ENCODE data around the gene CACUL1.
A peak's percentile ranks its signal among the peaks of the same experiment; 100 is the strongest.

The CACUL1 gene

DNA sequence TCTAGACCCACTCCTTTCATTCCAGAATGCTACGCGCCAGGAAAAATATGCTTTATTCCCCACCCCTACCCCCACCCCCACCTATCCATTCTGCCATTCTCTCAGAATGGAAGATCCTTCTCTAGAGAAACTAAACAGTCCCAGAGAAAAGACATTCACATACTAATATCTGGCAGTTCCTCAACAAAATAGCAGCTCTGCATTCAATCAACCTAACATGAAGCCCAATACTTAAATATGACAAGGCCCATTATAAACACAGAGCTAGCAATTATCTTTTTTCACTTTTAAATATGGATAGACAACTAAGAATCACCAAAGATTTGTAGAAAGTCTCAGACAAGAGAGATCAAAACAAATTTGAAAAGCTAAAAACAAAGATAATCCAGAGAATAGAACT is 16.4 kb downstream of the CACUL1 start:
- H3K4me3 ChIP-seq (ENCODE audit: low read length), result no peak overlapping the region
- DNase-seq (ENCODE audit: low read depth, low spot score), result no peak

DNA sequence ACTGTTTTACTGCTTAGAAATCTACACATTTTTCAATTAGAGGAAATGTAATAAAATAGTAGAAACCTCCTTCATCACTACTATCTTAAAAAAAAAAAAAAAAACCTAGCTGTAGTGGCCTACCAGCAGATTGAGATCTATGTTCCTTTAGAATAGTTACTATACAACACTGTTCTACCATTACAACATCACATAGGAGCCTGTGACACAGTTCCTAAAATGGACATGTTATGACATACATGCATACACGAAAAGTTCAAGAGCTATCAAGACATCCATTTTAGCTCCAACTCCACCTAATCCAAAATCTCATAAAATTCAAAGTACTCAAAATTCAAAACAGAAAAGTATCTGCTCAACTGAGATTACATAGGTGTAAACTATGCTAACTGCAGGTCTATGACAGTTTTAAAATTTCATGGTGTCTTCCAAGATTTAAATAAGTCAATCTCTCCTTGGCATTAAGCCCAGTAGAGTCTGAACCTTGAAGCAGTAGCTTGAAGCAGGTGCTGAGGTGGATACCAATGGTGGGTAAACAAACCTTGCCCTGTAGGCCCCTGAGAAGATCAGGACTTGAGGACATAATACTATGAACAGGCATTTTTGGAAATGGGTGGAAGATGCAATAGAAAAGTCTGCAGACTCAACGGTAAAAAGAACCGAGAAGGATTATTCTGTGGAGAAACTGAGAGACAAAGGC is 17.0 kb downstream of the CACUL1 start:
- peak; percentile 47 for DNase-seq (ENCODE audit: low read depth, low spot score)
- no peak overlapping the region for H3K4me3 ChIP-seq (ENCODE audit: low read length)

DNA sequence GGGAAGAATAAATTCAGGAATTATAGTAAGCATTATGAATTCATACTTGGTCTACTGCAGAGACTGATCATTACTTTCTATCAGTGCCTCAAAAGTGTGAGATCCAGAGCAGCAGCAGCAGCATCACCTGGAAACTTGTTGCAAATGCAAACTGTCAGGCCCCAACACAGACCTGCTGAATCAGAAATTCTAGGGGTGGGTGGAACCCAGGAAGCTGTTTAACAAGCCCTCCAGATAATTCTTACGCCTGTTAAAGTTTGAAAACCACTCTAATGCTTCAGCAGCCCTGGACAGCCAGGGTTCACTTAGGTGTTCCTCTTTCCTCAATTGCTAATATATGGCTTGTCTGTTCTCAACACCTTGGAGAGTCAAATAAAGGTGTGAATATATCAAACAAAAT is 19.5 kb downstream of the CACUL1 start:
- DNase-seq (ENCODE audit: low read depth, low spot score), result no peak
- H3K4me3 ChIP-seq (ENCODE audit: low read length), result no peak overlapping the region

DNA sequence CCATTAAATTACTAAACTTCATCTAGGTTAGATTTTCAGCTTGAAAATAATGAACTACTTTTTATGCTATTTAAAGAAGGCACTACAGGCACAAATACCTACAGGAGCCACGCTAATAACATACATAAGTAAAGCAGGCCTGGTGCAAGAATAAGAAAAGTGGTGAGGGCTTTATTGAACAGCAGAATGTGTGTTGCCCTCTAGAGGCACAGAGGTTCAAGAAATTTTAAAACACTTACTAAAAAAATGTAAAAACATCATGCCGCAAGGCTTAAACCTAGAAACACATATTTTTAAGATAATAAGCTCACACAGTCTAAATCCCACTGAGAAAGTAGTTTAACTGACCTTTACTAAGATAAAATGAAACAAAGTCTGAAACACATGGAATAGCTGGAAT is 20.3 kb downstream of the CACUL1 start:
- H3K4me3 ChIP-seq (ENCODE audit: low read length), result no peak overlapping the region
- DNase-seq (ENCODE audit: low read depth, low spot score), result no peak

DNA sequence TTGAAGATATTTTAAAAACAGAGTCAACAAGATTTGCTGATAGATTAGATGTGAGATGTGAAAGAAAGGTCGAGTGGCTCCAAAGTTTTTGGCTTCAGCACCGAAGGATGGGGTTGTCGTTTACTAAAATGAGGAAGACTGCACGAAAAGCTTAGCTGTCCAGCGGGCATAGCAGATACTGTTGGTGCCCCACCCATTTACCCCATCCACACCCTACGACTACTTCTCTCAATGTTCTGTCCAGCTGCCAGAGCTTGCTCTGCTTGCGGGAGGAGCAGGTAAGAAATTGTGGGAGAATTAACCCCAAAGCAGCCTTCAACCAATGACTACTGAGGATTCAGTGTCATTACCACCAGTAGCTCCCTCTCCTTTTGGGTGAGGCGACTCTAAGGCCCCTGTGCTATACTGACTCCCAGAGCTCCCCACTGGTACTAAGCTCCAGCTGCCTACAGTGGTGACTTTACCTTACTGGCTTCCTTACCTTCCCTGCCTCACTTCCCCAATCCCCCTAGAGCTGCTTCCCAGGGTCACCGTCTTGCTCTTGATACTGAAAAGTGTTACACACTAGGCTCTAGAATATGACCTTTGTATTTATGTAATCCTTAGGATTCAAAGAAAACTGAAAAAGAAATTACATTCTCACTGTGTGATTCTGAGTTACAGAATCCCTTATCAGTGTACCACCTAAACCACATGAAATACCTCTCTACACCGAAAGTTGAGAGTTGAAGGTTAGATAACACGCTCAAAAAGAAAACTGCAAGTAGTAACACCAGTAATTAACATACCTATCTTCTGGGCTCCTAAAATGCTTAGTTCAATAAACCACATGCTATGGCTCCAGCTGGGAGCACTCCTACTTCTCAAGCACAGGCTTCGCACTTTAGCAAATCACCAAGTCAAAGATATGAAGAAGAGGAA is 22.3 kb downstream of the CACUL1 start:
- DNase-seq (ENCODE audit: low read depth, low spot score), result peak; percentile 92
- no peak overlapping the region for H3K4me3 ChIP-seq (ENCODE audit: low read length)

DNA sequence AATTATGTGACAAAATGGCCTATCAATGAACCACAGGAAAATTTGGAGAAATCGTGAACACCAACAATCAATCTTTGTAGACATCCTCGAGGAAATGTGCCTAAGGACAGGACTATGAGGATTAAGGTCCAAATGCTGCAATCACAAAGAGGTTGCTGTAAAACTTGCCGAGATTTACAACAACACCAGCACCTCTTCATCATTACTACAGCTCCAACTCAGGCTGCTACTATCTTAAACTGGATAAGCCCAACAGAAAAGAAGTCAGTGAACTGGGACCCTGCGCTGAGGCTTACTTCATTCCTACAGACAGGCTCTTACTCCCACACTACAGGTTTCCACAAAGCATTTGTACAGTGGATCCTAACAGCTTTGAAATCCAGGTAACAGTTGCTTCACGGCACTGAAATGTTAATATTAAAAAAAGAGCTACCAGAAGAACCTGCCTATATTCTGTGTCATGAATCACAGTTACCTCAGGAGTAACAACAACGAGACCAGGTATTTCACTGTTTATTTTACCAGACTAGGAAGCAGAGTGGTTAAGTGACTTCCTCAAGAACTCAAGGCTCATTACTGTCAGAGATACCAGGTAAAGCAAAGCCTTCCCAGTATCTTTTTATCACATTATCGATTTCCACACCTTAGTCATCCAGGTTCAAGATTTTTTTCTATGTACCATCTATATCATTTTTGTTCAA is 23.9 kb downstream of the CACUL1 start:
- no peak overlapping the region for H3K4me3 ChIP-seq (ENCODE audit: low read length)
- no peak for DNase-seq (ENCODE audit: low read depth, low spot score)

DNA sequence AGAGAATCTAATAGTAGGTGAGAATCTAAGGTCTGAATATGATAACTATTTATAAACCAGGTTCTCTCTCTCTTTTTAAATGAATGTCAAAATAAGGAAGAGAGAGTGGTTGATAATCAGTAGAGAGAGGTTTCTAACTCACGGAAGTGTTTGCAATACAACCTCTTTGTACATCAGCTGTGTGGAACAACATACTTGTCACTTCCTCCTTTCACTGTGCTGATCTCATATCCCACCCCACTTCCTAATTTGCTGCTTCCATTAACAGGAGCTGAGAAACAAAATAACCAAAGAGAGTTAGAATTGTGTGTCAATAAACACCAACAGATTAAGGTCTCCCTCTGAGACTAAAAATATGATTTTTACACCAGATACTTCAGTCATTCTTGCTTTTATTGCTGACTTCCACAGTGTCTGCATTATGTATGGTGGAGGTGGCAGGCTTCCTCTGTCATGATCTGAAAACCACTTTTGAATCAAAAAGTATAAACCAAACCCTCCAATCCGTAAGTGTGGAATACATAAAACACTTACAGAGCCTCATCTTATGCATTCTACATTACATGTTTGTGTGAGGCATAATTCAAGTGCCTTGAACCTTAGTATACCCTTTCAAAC is 25.0 kb downstream of the CACUL1 start:
- no peak for DNase-seq (ENCODE audit: low read depth, low spot score)
- no peak overlapping the region for H3K4me3 ChIP-seq (ENCODE audit: low read length)

DNA sequence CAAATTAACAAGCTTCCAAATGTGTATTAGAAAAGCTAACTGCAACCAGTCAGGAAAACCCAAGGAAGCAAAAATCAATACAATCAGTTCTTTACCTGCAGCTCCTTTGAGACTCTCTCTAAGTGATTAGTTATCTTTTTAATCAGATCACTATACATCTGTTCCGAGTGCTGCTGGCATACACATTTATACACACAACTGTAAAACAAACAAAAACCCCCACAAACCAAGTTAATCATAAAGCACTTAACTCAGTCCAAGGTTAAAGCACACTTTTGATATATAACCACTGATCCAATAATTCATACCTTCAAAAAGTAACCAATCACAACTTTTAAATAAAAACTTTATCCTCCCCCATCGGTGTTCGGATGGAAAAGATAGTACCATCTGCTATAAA is 25.6 kb downstream of the CACUL1 start:
- no peak for DNase-seq (ENCODE audit: low read depth, low spot score)
- no peak overlapping the region for H3K4me3 ChIP-seq (ENCODE audit: low read length)

DNA sequence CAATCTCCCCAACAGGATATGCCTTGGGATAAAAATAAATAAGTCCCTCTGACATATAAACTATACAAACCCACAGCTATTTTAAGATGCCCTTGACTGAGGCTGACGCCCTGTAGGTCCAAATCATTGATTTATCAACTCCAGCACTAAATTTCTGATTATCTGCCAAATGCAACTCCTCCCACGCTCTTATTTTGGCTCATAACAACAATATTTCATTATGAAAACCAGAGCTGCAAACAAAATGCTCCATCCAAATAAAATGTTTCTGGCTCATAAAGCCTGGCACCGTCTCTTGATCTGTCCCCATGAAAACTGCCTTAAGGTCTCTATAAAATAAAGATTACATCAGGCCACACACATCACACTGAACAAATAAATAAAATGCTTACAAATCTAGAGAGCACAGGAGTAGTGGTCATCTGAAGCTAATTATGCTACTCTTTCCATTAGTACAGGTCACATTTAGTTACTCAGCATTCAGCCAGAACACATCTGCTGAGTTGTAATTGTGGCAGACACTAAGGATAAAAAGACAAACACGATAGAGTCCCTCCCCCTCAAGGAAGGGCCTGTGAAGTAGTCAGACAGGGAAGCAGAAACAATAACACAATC is 28.8 kb downstream of the CACUL1 start:
- no peak overlapping the region for H3K4me3 ChIP-seq (ENCODE audit: low read length)
- no peak for DNase-seq (ENCODE audit: low read depth, low spot score)

DNA sequence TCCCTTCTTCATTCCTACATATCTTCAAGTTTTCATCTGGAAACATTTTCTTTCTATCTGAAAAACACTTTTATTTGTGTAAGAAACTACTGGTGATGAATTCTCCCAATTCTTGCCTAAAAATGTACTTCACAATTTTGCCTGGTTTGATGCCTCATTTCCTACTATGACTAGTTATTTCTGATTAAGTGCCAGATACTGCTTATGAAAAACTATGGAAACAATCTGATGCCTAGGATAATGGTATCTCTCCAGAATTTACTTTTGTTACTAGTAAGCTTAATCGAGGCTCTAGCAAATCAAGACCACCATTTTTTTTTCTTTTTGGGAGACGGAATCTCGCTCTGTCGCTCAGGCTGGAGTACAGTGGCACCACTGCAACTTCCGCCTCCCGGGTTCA is 31.3 kb downstream of the CACUL1 start:
- no peak for DNase-seq (ENCODE audit: low read depth, low spot score)
- H3K4me3 ChIP-seq (ENCODE audit: low read length), result no peak overlapping the region

DNA sequence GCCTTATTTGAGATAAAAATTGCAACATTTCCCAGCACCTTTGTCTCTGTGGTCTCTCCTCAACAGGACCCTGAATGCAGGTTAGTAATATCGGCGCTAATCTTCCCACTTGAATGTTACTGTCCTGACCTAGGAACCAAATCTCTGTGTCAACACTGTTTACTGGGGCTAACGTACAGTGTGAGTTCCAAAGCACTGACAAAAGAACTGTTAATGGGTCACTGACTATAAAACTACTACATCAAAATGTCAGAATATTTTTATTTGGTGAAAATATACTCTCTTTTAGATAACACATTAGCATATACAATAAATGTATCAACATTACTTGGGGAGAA is 33.3 kb downstream of the CACUL1 start:
- no peak overlapping the region for H3K4me3 ChIP-seq (ENCODE audit: low read length)
- no peak for DNase-seq (ENCODE audit: low read depth, low spot score)

DNA sequence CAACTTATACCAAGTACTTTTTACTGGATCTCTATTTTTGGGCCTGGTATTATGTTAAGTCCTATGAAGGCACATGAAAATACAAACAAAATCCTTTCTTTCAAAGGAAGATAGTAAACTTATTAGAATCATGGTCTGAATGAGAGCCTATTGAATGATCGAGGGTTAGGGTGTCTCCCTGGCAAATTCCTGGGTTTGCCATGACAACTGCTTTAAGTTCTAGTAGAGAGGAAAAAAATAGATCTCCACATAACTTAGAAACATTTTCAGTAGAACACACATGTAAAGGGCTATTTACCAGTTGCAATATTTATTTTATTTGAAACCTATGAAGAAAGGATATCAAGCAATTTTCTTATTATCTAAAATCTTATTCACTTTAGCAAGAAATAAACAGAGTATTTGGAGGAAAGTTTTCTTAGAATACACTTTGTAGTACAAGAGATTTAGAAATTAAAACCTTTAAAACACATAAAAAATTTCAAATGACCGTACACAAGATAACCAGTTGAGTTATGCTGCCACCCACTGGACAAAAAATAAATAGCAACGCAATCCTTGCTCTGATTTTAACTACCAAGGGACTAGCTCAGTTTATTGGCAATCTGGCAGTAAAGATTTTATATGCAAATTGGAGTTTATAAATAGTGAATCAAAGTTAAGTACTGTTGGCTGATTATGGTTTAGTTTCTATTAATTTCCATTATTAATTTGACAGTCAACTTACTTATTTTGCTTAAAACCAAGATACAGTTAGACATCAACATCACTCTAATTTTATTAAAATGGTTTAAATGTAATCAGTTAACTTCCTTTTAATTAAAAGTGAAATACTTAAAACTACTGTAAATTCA is 33.9 kb downstream of the CACUL1 start:
- H3K4me3 ChIP-seq (ENCODE audit: low read length), result no peak overlapping the region
- DNase-seq (ENCODE audit: low read depth, low spot score), result peak; percentile 57

DNA sequence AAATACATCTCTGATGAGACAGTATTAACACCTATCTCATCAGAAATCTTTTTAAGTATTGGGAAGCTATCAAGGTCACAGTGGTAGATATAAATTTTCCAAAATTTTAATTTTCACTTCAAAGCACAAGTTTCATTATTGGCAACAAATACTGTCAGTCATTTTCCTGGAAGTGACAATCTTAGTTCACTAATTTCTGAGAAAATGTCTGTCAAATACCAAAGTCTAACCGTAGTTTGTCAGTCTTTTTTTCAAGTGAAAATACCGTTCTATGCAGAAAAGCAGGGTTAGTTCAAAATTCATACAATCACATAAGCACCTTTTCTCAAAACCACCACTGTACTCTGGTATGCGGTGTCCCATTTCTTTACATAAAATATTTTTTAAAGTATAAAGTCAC is 40.4 kb downstream of the CACUL1 start:
- DNase-seq (ENCODE audit: low read depth, low spot score), result no peak
- H3K4me3 ChIP-seq (ENCODE audit: low read length), result no peak overlapping the region

DNA sequence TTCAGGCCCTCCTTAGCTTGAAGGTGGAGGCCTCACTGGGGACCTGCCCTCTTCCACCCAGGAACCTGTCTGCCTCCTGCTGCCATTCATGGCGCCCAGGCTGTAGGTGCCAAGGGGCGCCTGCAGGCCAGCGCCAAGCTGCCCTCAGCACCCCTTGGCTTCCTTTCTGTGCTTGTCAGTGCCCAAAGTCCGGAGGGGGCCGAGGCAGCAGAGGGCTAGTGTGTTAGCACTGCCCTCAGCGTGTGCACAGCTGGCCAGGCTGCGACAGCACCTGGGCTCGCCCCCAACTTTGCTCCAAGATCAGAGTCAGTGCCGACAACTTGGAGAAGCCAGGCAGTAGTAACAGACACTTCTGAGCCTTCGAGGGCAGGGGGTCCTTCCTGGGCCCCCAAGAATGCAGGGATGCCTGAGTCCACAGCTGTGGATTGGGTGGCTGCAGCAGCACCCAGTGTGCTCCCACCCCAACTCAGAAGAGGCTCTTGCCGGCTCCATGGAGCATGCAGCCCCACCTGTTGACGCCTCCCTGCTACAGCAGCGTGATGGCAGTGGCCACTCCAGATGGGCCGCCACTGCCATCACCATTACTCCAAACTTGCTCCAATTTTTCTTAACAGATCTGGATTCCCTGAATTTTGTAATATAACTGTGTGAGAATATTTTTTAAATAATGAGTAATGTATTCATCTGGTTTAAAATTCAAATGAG is 41.7 kb downstream of the CACUL1 start:
- no peak overlapping the region for H3K4me3 ChIP-seq (ENCODE audit: low read length)
- no peak for DNase-seq (ENCODE audit: low read depth, low spot score)

DNA sequence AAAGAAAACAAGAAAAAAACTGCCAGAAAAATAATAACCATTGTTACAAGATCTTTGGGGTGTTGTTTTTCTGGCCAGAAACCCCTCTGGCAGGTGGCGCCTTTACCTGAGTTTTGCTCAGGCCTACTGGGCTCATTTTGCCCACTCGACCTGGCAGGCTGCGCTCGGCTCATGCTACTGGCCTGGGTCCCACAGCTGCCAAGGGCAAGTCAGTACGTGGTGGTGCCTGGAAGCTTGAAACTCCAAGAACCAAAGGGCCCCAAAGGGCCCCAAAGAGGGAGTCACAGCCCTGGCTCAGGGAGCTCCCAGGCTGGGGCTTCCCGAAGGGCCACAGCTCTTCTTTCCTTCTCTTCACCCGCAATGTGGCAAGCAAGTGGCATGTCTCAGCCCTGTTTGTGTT is 42.7 kb downstream of the CACUL1 start:
- DNase-seq (ENCODE audit: low read depth, low spot score), result no peak
- H3K4me3 ChIP-seq (ENCODE audit: low read length), result no peak overlapping the region

DNA sequence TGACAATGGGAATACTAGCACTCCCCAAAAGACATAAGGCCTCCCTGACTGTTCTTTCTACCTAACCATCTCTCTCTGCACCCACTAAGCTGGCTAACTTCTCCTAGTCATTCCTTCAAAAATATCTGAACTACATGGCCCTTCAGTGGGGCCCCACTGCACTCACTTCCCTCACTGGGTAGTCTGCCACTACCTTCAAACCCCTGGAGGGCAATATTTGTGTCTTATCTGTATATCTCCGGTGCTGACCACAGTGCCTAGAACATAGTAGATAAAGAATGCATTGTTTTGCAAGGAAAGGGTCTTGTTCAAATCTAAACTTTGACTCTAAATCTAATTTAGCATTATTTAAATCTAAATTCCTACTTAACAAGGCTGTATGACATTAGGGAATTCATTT is 44.3 kb downstream of the CACUL1 start:
- H3K4me3 ChIP-seq (ENCODE audit: low read length), result no peak overlapping the region
- no peak for DNase-seq (ENCODE audit: low read depth, low spot score)

DNA sequence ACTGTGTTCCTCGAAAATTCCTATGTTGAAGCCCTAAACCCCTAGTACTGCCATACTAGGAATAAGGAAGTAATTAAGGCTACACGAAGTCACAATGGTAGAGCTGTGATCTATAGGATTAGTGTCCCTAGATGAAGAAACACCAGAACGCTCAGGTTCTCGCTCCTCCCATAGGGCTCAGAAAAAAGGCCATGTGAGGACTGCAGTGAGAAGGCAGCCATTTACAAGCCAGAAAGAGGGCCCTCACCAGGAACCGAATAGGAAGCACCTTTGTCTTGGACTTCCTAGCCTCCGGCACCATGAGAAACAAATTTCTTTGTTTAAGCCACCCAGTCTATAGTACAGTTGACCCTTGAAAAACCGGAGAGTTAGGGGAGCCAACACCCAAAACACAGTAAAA is 46.2 kb downstream of the CACUL1 start:
- DNase-seq (ENCODE audit: low read depth, low spot score), result no peak
- no peak overlapping the region for H3K4me3 ChIP-seq (ENCODE audit: low read length)

DNA sequence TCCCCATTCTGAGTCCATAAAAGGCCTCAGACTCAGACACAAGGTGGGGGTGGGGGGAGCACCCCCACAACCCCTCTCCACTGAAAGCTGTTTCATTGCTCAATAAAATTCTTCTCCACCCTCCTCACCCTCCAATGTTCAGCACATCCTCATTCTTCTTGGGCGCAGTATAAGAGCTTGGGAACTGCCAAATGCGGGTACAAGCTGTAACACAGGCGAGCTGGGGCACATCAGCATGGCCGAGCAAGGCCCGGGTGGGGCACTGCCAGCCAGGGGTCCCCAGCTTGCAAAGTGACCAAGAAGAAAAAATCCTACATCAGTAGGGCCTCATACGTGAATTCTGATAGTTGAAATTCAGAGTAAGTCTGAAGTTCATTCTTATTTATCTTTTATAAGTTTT is 50.1 kb downstream of the CACUL1 start:
- H3K4me3 ChIP-seq (ENCODE audit: low read length), result no peak overlapping the region
- no peak for DNase-seq (ENCODE audit: low read depth, low spot score)

Data from Jurkat, Clone E6-1 (cell line).